HAP-1 (cell line): ENCODE measurements around the gene GALNTL6.
"Not testable (repeated sequence)": the region's sequence is repeated elsewhere in the genome, so short reads cannot be mapped to it uniquely, and the experiment has no call there.

ENCODE experiments used
- DNase-seq, 2 experiments: peaks; one replicate each; pipeline ENCODE4 v3.0.0-alpha.2; 2016 to 2020; ENCODE audit warnings: low spot score in 2 of 2
- H3K27me3 ChIP-seq: fragments of 250-450 bp; sonication (Bioruptor Pico); 2 replicates; pipeline ENCODE4 v1.5.1; 2020; ENCODE audit warnings: low read depth, mild to moderate bottlenecking, moderate library complexity
- H3K36me3 ChIP-seq: fragments of 250-450 bp; sonication (Bioruptor Pico); replicated peaks from 2 replicates; pipeline ENCODE4 v1.5.1; 2020; ENCODE audit warnings: mild to moderate bottlenecking
- H3K4me1 ChIP-seq: fragments of 250-450 bp; sonication (Bioruptor Pico); 2 replicates; pipeline ENCODE4 v1.5.1; 2020; ENCODE audit warnings: mild to moderate bottlenecking
- H3K4me3 ChIP-seq: fragments of 250-450 bp; sonication (Bioruptor Pico); 2 replicates; pipeline ENCODE4 v1.5.1; 2020; ENCODE audit warnings: mild to moderate bottlenecking, moderate library complexity
- H3K9me3 ChIP-seq: fragments of 250-450 bp; sonication (Bioruptor Pico); 2 replicates; pipeline ENCODE4 v1.5.1; 2020; ENCODE audit warnings: mild to moderate bottlenecking, moderate library complexity
- in situ Hi-C: fragments of 300-500 bp; cut with MboI; formaldehyde crosslinking; loops from 3 replicates; pipeline ENCODE4 v1.14.3; 2020; ENCODE audit warnings: low sequenced_read_pairs, inconsistent platforms, mixed read lengths

The GALNTL6 gene

GRCh38 chr4:172897046-172897445 is 1083.8 kb downstream of the GALNTL6 start:
- Histone ChIP-seq H3K4me1 (no peaks in the 10 kb centered on the region; the same call in 1 of the 2 replicates), H3K27me3 (no peaks in the 10 kb centered on the region), H3K9me3 (no peaks in the 10 kb centered on the region), H3K4me3 (no peak overlapping the region), H3K36me3 (no peaks in the 10 kb centered on the region)
- in situ Hi-C loops = no loop called here
- no peak for DNase-seq

DNA sequence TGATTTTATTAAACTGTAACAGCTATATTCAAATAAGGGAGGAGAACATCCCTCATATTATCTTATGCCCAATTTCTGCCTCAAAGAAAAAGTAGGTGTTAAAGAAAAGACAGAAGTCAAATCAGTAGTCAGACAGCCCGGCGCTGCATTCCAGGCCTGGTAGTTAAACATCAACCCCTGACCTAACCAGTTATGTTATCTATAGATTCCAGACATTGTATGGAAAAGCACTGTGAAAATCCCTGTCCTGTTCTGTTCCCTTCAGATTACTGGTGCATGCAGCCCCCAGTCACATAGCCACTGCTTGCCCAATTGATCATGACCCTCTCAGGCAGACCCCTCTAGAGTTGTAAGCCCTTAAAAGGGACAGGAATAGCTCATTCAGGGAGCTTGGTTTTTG is 1085.5 kb downstream of the GALNTL6 start:
- no peaks in the 10 kb centered on the region for H3K27me3 ChIP-seq
- no peaks in the 10 kb centered on the region for H3K9me3 ChIP-seq
- H3K36me3 ChIP-seq = no peaks in the 10 kb centered on the region
- H3K4me1 ChIP-seq = no peaks in the 10 kb centered on the region; the same call in 1 of the 2 replicates
- in situ Hi-C loops = no loop called here
- DNase-seq = no peak
- no peak overlapping the region for H3K4me3 ChIP-seq

- in situ Hi-C loops = no loop called here
- no peak overlapping the region for H3K4me3 ChIP-seq
- H3K9me3 ChIP-seq = no peaks in the 10 kb centered on the region
- no peaks in the 10 kb centered on the region for H3K27me3 ChIP-seq
- H3K36me3 ChIP-seq = no peaks in the 10 kb centered on the region
- H3K4me1 ChIP-seq = no peaks in the 10 kb centered on the region; the same call in 1 of the 2 replicates
- no peak for DNase-seq
Observed at GRCh38 chr4:172899861-172900260, 1086.7 kb downstream of the GALNTL6 start.

DNA sequence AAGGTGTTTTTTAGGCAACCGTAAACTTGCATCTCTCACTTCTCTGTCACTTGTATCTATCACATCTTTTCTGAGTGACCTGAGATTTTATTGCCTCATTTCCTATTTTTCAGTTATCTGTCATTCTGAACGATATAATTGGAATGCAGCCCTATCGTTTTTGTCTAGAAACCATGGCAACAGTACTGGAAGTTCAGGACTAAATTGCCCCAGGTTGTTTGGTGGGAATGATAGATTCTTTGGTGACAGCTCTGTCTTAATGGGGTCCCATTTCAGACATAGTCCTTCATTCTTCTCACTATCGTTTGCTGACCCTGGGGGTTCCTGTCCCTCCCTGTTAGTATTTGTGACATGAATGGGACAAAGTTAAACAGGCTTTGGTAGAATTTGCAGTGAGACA is 1087.7 kb downstream of the GALNTL6 start:
- DNase-seq = peak in 1 of 2 experiments; percentile 33
- H3K4me1 ChIP-seq = no peaks in the 10 kb centered on the region; the same call in 1 of the 2 replicates
- no peaks in the 10 kb centered on the region for H3K36me3 ChIP-seq
- H3K4me3 ChIP-seq = no peak overlapping the region
- no peaks in the 10 kb centered on the region for H3K27me3 ChIP-seq
- no peaks in the 10 kb centered on the region for H3K9me3 ChIP-seq
- in situ Hi-C loops = no loop called here

GRCh38 chr4:172912468-172912867 is 1099.3 kb downstream of the GALNTL6 start:
- in situ Hi-C loops, H3K36me3 ChIP-seq, H3K27me3 ChIP-seq, H3K4me3 ChIP-seq, DNase-seq, H3K4me1 ChIP-seq, H3K9me3 ChIP-seq: not testable (repeated sequence)

DNA sequence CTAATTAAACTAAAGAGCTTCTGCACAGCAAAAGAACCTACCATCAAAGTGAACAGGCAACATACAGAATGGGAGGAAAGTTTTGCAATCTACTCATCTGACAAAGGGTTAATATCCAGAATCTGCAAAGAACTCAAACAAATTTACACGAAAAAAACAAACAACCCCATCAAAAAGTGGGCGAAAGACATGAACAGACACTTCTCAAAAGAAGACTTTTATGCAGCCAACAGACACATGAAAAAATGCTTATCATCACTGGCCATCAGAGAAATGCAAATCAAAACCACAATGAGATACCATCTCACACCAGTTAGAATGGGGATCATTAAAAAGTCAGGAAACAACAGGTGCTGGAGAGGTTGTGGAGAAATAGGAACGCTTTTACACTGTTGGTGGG is 1104.2 kb downstream of the GALNTL6 start:
- in situ Hi-C loops, H3K4me3 ChIP-seq, H3K9me3 ChIP-seq, DNase-seq, H3K4me1 ChIP-seq, H3K27me3 ChIP-seq, H3K36me3 ChIP-seq: not testable (repeated sequence)

- Histone ChIP-seq H3K4me1 (no peaks in the 10 kb centered on the region), H3K27me3 (no peaks in the 10 kb centered on the region), H3K4me3 (no peak overlapping the region), H3K36me3 (no peaks in the 10 kb centered on the region), H3K9me3 (no peaks in the 10 kb centered on the region)
- in situ Hi-C loops = no loop called here
- DNase-seq = no peak
Observed at GRCh38 chr4:172919269-172919668, 1106.1 kb downstream of the GALNTL6 start.

- H3K36me3 ChIP-seq = no peaks in the 10 kb centered on the region
Observed at GRCh38 chr4:172927096-172927814, 1114.1 kb downstream of the GALNTL6 start.

DNA sequence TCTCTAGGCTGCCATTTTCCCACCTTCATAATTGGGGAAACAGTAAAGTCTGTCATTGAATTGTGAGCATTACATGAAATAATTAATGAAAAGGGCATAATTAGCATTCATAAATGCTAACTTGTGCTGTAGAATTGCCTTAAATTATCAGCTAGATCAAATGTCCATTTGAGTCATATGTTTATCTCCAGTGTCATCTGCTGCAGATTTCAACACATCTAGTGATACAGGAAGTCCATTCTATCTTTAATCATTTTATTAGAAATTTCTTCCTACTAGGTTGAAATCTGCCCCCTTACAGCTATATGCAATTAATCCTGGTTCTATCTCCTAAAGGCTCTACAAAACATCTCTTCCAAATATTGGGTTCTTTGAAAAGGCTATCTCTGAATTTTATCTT is 1115.1 kb downstream of the GALNTL6 start:
- Histone ChIP-seq H3K36me3 (no peaks in the 10 kb centered on the region), H3K4me3 (no peak overlapping the region), H3K4me1 (no peaks in the 10 kb centered on the region), H3K9me3 (no peaks in the 10 kb centered on the region; the same call in 1 of the 2 replicates), H3K27me3 (peaks cover 3% of the 10 kb centered on the region; the same call in 1 of the 2 replicates)
- in situ Hi-C loops = no loop called here
- DNase-seq = no peak

More at GRCh38 chr4:172927096-172927814, 1114.1 kb downstream of the GALNTL6 start:
- DNase-seq = peak in 1 of 2 experiments; percentile 10
- no peaks in the 10 kb centered on the region for H3K4me1 ChIP-seq
- in situ Hi-C loops = no loop called here
- H3K27me3 ChIP-seq = peaks cover 2% of the 10 kb centered on the region; the same call in 1 of the 2 replicates
- no peak overlapping the region for H3K4me3 ChIP-seq
- H3K9me3 ChIP-seq = no peaks in the 10 kb centered on the region; the same call in 1 of the 2 replicates

DNA sequence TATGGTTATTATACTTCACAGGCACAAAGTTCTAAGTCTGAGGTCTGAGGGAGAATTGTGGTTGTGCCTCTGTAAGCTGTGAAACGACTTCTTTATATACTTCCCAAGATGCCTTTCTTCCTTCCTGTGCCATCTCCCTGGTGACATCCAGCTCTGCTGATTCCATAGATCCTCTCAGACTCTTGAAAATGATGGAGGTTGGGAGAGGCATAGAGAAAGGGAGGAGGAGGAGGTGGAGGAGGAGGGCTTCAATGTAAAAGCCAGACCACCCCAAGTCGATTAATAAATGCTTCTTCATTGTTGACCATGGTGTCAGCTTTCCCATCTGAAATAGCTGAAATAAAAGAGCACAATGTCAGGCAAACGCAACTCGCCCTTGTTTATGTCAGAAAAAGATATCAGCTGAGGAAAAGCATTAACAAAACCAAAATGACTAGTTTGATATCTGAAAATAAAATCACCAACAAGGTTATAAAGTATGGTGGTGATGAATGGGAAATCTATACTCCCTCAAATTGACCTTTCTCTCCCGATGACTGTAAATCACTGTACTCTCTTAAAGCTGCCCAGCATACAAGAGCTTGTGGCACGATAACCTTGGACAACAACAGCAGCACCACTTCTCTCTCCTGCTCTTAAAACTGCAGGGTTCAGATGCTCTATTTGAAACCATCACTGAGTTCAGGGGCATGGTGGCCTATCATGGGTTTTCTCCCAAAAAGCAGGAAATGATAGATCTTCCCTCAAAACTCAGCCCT is 1125.0 kb downstream of the GALNTL6 start:
- Histone ChIP-seq H3K4me3 (no peak overlapping the region), H3K9me3 (no peaks in the 10 kb centered on the region), H3K4me1 (no peaks in the 10 kb centered on the region), H3K27me3 (no peaks in the 10 kb centered on the region; the same call in 1 of the 2 replicates), H3K36me3 (no peaks in the 10 kb centered on the region)
- in situ Hi-C loops = no loop called here
- DNase-seq = no peak

GRCh38 chr4:172938870-172939269 is 1125.7 kb downstream of the GALNTL6 start:
- Histone ChIP-seq H3K4me3 (no peak overlapping the region), H3K36me3 (no peaks in the 10 kb centered on the region), H3K27me3 (no peaks in the 10 kb centered on the region; the same call in 1 of the 2 replicates), H3K4me1 (no peaks in the 10 kb centered on the region), H3K9me3 (no peaks in the 10 kb centered on the region)
- in situ Hi-C loops = no loop called here
- no peak for DNase-seq

DNA sequence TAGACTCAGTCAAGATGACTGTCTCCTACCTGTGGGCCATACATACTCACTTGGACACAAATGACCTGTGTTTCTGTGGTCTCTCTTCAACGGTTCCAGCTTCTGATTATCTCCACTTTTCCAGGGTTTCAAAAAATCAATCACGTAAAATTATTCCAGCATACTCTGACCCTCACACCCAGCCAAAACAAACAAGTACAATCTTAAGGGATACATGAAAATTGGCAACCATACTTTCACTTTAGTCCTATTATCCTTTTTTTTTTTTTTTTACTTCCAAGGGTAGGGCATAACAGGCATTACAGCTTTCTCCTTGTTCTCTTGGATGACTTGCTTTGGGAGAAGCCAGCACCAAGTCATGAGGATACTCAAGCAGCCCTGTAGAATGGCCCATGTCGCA is 1129.6 kb downstream of the GALNTL6 start:
- in situ Hi-C loops = no loop called here
- no peak for DNase-seq

GRCh38 chr4:172945611-172946010 is 1132.4 kb downstream of the GALNTL6 start:
- in situ Hi-C loops = no loop called here
- no peaks in the 10 kb centered on the region for H3K9me3 ChIP-seq
- H3K36me3 ChIP-seq = no peaks in the 10 kb centered on the region
- no peaks in the 10 kb centered on the region for H3K27me3 ChIP-seq
- no peaks in the 10 kb centered on the region for H3K4me1 ChIP-seq
- DNase-seq = no peak
- no peak overlapping the region for H3K4me3 ChIP-seq

More for the DNA sequence above, 1129.6 kb downstream of the GALNTL6 start:
- no peak overlapping the region for H3K4me3 ChIP-seq
- H3K4me1 ChIP-seq = no peaks in the 10 kb centered on the region
- H3K27me3 ChIP-seq = no peaks in the 10 kb centered on the region
- no peaks in the 10 kb centered on the region for H3K9me3 ChIP-seq
- H3K36me3 ChIP-seq = no peaks in the 10 kb centered on the region

DNA sequence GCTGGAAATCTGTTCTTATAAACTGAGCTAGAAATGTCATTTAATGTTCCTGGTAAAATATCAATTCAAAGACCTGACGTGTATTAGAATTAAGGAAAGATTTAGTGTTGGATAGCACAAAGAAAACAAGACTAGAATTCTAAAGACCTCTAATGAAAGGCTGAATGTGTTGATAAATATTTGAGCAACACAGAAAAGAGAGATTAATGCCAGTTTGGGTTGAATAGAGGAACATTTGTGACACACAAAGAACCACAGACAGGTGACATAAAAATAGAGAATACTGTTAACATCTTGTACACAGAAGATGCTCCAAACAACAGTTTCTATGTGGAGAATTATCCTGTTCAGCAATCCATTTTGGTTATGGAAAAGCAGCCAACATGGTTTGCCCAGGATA is 1133.3 kb downstream of the GALNTL6 start:
- Histone ChIP-seq H3K4me3 (no peak overlapping the region), H3K9me3 (no peaks in the 10 kb centered on the region), H3K27me3 (no peaks in the 10 kb centered on the region), H3K4me1 (no peaks in the 10 kb centered on the region), H3K36me3 (no peaks in the 10 kb centered on the region)
- in situ Hi-C loops = no loop called here
- DNase-seq = no peak
